T-helper 1 cell (primary cell): ENCODE data around the gene SPATA19.
A peak's percentile ranks its signal among the peaks of the same experiment; 100 is the strongest.

ENCODE experiments used
- DNase-seq, 5 donors: peaks; one replicate each; pipeline ENCODE4 v3.0.0-alpha.2; 2012 to 2020

SPATA19 gene

DNA sequence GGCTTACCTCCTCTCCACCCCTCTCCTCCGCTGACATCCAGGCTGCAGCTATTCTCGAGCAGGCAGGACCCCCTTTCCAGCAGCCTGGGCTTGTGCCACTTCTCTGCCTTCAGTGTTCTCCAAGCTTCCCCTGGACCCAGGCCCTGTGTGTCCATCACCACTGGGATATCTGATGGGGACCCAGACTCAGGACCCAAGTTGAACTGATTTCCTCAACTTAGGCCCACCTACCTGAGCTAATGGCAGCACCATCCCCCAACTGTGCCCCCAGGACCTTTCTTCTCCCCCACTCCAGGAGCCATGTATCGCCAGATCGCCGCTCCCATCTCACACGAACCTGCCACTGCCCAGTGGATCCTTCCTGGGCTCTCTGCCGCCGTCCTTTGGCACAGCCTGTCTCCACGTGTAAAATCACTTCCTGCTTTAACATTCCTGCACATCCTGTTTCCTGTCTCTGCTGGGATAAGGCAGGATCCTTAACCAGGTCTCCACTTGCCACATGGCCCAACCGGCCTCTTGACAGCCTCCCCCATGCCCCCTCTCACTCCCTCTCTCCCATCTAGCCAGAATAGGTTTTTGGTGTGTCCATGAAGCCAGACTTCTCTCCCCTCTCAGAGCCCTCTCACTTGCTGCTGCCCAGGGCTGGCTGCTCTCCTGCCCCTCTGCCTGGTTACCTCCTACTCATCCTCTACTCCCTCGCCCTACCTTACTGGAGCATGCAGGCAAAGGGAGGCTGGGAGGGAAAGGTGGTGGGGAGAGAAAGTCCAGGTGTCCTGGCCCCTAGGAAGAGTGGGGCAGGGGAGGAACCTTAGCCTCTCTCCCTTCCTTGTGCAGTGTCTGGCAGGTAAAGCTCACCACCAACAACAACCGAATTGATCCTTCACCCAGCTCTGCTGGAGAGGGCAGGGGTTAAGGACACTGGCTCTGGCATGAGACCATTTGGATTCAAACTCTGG is 9.4 kb downstream of the SPATA19 start:
- DNase-seq: no peak

DNA sequence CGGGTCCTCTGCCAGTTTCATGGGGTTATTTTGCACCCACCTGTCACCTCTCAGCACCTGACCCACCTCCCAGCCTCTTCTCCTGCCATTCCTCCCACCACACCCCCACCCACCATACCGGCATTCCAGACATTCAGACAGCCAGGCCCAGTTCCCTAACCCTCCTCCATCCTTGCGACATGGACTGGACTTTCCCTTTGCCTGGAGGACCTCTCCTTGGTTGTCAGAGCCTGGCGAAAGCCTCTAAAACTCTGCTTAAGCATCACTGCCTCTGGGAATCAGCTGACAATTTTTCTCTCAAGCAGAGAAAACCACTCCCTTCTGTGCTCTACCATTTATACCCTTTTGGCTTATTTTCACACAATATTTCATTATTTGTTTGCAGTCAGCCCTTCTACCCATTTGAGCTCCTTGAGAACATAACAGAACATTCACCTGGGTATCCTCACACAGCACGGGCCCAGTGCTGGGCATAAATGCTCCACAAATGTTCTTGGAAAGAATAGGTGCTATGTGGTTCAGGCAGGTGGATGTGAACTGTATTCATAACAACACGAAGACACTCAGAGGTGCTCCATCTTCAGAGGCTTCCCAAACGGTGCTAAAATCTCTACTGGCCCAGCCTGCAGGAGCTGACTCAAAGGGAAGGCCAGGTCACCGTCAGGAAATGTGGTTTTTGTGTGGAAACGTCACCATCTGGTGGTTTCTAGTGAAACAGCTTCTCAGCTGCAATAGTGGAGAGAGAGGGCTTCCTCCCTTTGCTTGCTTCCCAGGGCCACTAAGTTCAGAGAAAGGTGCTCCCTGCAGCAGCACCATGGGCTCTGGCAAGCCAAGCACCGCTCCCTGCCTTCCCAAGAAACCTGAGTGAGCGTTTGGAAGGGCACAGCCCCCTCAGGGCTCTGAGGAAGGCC is 10.4 kb downstream of the SPATA19 start:
- DNase-seq: peak in 1 of 5 donors; percentile 60

GRCh38 chr11:133833898-133834681 is 11.2 kb downstream of the SPATA19 start:
- no peak for DNase-seq

DNA sequence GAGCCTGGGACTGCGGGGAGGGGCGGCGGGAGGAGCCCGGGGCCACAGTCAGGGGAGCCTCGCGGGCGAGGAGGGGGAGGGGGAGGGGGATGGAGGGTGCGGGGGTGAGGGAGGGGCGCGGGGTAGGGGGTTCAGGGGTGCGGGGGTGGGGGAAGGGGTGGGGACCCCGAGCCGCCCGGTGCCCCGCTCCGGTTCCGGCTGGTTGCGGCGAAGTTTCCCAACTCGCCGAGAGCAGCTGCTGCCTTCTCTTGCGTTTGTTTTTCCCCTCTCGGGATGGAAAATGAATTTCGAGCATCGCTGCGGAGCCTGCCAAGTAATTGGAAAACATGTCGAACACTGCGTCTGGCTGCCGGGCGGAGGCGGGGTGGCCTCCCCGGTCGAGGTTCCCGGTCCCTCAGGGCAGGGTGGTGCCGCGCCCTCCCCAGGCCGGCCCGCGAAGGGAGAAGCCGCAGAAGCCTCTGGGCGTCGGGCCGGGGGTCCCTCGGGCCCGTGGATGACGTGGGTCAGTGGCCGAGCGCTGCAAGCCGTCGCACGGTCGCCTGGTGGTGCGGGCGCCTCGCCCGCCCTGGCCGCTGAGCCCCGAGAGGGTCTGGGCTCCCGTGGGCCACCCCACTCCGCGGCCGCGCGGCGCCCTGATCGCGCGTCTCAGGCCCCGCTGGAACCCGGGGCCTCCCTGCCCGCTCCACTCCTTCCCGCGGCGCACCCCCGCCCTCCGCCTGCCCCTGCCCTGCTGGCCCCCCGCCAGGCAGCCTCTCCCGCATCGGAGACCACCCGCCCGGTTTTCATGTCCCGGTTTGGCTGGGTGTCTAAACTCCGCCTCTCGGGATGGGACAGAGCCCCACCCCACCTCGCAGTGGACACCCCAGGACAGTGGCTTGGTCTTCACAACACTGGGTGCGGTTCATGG is 12.1 kb downstream of the SPATA19 start:
- no peak for DNase-seq

DNA sequence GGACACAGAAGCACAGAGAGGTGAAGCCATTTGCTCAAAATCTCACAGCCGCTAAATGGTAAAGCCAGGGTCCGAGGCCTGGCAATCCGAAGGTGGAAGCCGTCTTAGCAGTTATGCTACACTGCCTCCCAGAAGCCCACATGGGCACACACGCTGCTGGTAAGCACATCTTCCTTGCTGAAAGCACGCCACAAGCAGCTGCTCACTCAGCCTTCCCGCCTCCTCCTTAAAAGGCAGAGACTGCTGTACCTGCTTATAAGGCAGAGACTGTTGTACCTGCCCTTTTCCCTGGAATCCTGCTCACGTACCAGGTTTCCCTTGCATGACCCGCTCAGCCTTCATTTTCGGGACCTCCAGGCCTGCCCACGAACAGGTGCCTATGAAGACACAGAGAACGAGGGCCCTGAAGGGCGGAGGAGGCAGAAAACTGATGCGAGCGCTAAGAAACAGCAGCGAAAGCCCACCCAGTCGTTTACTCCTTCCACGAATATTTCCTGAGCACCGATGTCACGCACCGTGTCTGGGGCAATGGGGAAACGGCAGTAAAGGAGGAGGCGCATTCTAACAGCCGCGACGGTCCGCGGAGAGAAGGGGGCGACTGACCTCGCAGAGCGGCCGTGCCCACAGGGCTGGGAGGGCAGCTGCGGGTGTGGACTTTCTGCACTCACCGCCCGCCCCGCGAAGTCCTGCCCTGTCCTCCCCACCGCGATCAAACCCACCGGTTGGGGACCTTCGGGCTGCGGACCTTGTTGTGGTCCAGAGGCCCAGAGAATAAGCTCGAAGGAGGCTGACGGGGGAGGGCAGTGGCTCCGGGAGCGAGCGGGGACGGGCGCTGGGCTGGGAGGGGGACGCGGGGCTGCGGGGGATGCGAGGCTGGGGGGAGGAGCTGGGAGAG is 13.0 kb downstream of the SPATA19 start:
- DNase-seq: peak in 1 of 5 donors; percentile 9

GRCh38 chr11:133830931-133831907 is 14.1 kb downstream of the SPATA19 start:
- DNase-seq: no peak

- DNase-seq: no peak
Observed at GRCh38 chr11:133829566-133829965, 15.7 kb downstream of the SPATA19 start.

GRCh38 chr11:133828871-133829270 is 16.4 kb downstream of the SPATA19 start:
- no peak for DNase-seq

- DNase-seq: no peak
Observed at GRCh38 chr11:133827556-133827955, 17.8 kb downstream of the SPATA19 start.

- no peak for DNase-seq
Observed at GRCh38 chr11:133826866-133827265, 18.4 kb downstream of the SPATA19 start.

- no peak for DNase-seq
Observed at GRCh38 chr11:133825666-133826065, 19.6 kb downstream of the SPATA19 start.

DNA sequence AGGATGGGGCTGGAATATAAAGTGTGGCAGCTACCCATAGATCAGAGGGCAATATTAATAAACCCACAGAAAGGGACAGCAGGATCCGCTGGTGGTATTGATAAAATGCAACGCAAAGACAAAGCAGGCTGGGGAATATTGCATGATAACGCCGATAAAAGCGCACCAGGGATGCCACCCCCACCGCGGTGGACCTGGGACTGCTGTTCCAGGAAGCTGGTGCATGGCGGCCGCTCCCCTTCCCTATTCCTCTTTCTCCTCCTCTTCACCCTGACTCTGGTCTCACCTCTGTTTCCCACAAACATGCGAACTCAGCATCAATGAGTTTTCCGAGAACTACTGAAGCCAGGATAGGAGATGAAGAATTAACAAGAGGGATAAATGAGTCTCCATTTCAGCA is 20.2 kb downstream of the SPATA19 start:
- DNase-seq: no peak

GRCh38 chr11:133824593-133824992 is 20.7 kb downstream of the SPATA19 start:
- DNase-seq: no peak

- DNase-seq: no peak
Observed at GRCh38 chr11:133823614-133824013, 21.7 kb downstream of the SPATA19 start.

DNA sequence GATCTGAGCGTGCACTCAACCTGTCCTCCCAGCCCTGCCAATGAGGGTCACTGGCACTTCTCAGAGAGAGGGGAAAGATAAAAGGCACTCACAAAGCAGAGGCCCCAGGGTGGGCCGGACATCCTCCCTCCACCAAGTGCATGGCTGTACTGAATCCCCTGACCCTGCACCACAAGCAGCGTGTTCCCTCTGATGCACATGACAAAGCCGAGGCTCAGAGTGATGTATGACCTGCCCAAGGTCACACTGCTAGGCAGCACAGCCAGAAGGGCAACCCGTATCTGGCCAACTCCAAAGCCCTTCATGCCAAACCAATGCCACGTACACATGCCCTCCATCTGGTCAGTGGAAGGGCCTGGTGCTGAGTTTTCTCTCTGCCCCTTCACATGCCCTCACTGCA is 22.1 kb downstream of the SPATA19 start:
- no peak for DNase-seq

GRCh38 chr11:133821776-133822175 is 23.5 kb downstream of the SPATA19 start:
- DNase-seq: peak in 1 of 5 donors; percentile 12

GRCh38 chr11:133819746-133820315 is 25.5 kb downstream of the SPATA19 start:
- DNase-seq: no peak

DNA sequence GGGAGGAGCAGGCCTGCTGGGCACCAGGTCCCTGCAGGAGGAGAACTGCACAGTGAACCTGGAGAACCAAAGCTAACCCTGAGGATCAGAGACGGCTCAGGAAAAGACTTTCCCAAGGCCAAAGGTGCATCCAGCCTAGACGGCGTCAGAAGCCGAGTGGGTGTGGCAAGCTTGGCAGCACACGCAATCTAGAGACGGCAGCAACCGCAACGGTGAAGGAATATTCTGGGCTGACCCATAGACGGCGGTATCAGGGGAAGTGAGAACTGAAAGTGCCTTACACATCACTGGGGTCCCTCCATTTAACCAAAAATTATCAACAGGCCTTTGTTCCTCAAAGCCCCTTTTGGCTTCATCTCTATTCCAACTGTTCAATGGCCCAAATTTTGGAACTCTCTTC is 26.2 kb downstream of the SPATA19 start:
- no peak for DNase-seq

DNA sequence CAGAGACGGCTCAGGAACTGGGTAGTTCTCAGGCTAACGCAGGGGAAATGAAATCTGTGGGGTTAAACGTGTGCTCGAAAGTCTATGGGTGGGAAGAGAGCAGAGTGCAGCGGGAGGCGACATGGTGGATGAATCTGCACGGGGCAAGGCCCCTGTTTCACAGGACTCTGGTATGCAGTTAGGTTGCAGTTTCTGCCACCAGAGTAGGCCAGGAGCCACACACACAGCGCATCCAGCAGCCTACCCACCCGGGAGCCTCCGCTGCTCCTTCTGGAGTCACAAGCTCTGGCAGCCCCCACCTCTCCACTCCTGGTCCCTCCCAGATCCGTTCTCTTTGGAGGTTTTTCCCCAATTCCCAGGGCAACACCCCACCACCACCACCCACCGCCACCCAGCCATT is 27.0 kb downstream of the SPATA19 start:
- no peak for DNase-seq
